A172 (cell line): ENCODE measurements around the gene DHDH. TPM values are rescaled to one million over a fixed set of nuclear protein-coding genes. Genes with fewer than 3 reads are reported as not detected.
A peak's percentile ranks its signal among the peaks of the same experiment; 100 is the strongest.

Experiments
- DNase-seq: peaks from one replicate; pipeline ENCODE4 v3.0.0-alpha.2; 2015; ENCODE audit warnings: low spot score
- total RNA-seq: library from RNA; depleted of rRNA; stranded (reverse); fragments of >200 nt; shearing (Covaris generic); gene quantifications from 2 replicates; pipeline ENCODE4 v1.2.3, GENCODE V29; 2014

DHDH gene
- total RNA-seq, 1 experiment from 2014 or later = not detected

DNA sequence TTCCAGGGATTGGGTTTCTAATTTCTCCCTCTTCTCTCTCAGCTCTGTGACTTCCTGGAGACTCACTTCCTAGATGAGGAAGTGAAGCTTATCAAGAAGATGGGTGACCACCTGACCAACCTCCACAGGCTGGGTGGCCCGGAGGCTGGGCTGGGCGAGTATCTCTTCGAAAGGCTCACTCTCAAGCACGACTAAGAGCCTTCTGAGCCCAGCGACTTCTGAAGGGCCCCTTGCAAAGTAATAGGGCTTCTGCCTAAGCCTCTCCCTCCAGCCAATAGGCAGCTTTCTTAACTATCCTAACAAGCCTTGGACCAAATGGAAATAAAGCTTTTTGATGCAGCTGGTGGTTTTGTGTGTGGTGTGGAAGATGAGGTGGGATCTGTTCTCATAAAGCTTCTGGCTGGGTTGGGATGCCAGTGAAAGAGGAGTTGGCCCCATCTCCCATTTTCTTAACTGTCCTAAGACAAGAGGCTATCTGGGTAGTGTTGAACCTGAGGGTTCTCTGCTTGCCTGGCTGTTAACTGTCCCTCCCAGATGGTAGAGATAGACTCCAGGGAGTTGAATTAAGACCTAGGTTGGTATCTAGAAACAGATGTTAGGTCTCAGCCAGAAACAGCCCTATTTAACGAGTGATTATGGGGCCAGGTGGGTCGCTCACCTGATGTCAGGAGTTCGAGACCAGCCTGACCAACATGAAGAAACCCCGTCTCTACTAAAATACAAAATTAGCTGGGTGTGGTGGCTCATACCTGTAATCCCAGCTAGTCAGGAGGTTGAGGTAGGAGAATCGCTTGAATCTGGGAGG is 33.2 kb downstream of the DHDH start:
- no peak for DNase-seq

DNA sequence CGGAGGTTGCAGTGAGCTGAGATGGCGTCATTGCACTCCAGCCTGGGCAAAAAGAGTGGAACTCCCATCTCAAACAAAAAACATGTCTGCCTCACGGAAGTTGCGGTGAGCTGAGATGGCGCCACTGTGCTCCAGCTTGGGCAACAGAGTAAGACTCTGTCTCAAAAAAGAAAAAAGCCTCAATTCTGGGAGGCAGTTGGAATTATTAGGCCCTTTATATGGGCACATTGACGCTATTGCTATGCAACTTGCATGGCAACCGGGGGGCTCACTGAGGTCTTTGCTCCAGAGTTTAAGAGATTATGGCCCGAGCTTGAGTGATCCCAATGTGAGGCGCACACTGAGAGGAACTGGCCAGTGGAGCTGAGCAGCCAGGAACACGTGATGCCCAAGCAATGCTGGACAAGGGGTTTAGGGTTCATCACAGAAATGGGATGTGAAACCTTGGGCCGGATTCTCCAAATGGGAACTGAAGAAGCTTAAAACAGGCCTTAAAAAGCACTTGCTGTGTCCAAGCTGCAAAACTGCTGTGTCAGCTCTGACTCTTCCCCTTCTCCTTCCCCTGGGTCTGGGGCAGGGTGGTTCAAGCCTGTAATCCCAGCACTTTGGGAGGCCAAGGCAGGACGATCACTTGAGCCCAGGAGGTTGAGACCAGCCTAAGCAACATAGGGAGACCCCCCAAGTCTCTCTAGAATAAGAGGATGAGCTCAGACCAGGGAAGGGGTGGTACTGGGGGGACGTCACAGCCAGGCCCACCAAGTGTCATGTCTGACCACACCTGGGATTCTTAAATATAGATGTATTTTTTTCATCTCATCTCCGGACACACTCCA is 34.1 kb downstream of the DHDH start:
- no peak for DNase-seq

DNA sequence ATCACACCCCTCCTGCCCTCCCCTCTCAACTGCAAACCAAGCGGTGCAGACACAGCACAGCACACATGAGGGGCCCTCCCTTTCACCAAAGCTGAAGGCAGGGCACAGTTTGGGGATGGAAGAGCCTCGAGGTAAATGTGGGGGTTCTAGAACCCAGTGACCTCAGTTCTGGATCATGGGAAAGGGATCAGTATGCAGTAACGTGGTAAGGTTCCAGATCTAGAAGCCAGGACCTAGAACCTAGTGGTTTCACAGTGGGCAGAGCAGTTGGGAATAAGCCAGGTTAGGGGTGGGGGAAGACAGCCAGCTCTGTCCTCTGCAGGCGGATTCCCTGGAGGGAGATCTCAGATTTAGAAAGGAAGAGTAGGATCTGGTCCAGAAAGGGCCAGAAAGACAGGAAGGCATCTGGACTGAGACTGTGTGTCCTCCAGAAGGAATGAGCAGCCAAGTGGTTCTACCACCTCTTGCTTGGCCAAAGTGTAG is 34.7 kb downstream of the DHDH start:
- DNase-seq = no peak

DNA sequence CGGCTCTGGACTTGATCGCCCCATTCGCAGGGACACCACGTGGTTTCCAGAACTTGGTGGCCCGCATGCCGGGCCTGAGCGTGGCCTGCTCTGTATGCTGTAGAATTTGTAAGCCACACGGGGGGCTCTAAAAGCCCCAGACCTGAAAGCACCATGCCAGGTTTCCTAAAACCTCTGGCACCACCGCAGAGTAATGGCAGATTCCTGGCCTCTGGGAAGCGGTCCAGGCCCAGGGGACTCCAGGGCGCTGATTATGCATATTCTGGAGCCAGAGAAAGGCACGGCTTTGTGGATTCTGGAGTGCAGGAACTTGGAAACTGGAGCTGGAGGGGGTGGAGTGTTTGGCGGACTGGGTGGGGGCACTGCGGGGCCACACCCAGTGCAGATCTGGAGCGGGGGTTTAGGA is 35.3 kb downstream of the DHDH start:
- no peak for DNase-seq

DNA sequence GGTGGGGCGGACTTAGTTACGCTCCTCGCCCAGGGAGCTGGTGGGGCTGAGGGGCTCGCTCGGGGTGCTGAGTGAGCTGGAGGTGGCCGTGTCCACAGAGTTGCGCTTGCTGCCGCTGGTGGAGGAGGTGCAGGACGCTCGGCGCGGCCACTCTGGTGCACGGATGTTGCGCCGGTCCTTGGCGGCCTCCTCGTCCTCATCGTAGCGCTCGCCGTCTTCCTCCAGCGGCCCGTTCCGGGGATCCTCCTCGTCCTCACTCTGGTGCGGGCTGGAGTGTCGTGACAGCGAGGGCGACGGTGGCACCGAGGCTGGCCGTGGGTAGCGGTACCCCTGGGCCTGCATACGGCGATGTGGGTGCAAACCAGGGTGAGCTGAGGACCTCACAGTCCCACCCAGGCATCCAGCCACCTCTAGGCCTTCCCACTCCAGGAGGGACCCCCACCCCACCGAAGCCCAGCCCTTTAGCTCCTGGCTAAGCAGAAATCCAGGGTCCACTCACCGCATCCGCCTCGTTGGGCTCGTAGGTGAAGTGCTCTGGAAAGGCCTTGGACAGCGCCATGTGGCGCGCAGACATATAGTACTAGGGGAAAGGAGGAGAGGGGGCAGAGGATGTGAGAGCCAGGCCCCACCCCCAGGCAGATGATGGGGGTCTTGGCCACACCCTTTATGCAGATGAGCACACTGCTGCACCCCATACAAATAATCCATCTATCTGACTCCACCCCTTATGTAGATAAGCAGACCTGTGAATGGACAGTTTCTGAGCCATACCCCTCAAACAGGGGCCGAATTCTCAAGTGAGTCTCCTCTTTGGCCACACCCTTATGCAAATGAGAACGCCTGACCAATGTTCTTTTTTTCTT is 36.0 kb downstream of the DHDH start:
- peak; percentile 48 for DNase-seq

DNA sequence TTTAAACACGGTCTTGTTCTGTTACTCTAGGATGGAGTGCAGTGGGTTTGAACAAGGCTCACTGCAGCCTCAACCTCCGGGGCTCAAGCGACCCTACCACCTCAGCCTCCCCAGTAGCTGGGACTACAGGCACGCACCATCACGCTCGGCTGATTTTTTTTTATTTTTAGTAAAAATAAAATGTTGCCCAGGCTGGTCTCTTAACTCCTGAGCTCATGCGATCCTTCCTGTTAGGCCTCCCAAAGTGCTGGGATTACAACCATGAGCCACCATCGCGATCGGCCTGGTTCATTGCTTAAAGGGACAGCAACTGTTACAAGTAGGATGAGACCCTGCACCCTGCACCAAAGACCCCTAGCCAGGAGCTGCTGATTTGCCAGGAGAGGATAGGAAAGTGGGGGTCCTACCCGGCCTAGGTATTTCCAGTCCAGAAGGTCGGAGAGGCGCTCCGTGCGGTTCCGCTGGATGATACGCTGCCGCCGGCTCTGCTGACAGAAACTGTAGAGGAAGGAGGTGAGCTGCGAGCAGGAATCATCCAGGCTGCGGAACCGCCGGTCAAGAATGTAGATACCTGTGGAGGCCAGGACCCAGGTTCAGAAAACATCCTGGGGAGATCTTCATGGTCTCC is 36.8 kb downstream of the DHDH start:
- DNase-seq = no peak

DNA sequence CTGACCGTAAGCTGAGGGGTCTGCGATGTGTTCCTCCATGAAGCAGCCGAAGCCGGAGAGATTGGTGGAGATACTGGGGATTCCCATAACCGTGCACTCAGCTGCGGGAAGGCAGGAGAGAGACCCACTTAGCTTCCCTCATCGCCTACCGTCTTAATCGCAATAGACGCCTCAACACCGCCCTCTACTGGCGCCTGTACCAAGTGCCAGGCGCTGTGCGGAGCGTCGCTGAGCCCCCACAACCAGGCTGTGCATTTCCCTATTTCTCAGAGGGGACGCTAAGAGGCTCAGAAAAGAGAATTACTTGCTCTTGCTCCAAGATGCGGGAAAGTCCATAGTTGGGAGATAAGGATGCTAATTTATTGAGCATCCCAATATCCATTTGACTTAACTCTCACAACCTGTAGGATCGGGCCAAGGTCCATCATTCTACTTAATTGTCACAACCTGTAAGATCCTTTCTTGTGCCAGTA is 37.5 kb downstream of the DHDH start:
- peak; percentile 52 for DNase-seq

DNA sequence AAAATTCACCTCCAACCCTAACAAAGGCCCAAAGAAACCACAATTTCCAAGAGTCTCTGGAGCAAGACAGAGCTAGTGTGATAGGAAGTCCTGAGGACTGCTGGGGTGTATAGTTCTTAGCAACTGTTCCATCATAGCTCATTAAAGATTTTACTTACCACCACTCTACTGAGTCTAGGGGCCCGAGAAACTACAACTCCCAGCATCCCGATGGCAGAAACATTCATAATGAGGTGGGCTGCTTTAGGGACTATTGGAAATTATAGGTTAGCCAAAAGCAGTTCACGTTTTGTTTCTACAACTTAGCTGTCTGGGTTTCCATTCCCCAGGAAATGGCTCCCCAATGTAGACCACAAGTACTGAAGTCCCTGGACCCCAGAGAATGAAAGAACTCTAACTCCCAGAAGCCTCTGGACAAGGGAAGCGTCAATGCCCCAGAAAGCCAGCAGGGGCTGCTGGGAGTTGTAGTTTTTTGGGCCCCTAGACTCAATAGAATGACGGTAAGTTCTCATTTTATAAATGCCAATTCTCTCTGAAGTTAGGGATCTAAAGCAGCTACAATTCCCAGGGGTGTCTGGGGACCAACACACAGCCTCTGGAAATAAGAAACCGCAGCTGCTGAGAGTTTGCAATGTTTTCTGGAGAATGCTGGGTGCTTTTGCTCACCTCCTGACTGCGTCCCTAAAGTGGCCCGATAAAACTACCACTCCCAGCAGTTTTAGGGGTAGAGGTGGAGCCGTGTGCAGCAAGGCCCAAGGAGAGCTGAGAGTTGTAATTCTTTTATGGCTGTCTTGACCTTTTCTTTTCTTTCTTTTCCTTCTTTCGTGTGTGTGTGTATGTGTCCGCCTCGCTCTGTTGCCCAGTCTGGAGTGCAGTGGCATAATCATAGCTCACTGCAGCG is 42.7 kb downstream of the DHDH start:
- DNase-seq = no peak

DNA sequence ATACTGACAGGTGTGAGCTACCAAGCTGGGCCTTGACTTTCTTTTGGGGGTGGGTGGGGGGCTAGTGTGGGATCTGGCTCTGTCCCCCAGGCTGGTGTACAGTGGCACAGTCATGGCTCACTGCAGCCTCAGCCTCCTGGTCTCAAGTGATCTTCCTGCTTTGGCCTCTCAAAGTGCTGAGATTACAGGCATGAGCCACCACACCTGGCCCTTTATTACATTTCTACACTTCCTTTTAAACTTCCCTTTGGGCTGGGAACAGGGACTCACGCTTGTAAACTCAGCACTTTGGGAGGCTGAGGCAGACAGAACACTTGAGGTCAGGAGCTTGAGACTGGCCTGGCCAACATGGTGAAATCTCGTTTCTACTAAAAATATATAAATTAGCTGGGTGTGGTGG is 43.6 kb downstream of the DHDH start:
- DNase-seq = no peak

DNA sequence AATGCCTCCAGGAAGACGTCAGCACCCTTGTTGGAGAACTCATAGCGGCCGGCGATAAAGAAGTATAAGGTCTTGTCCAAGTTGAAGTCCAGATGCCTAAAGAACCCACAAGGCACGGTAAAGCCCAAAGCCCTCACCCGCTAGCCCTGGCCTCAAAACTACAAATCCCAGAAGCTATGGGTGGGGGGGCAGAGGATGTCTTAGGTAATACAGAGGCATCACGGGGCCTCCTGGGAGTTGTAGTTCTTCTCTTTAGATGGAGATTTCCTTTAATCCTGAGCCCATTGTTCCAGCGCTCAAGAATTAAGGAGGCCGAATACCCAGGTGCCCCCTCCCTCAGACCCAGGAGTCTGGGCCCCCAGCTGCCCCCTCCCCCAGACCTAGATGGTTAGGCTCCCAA is 48.8 kb downstream of the DHDH start:
- no peak for DNase-seq

DNA sequence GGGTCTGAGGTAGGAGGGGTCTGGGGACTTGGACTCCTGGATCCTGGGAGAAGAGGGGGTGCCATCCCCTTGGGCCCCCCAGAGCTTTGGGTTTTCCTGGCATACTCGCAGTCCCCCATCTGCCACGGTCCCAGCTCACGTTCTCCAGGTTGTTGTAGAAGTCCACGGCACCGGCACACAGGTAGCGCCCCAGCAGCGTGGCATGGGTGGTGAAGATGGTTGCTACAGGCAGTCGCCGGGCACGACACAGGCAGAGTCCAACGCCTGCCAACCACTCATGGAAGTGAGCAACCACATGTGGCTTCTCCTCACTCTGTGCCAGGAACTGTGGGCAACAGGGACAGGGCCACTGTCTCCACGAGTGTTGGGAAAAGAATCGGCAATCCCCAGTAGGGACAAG is 52.2 kb downstream of the DHDH start:
- DNase-seq = no peak

DNA sequence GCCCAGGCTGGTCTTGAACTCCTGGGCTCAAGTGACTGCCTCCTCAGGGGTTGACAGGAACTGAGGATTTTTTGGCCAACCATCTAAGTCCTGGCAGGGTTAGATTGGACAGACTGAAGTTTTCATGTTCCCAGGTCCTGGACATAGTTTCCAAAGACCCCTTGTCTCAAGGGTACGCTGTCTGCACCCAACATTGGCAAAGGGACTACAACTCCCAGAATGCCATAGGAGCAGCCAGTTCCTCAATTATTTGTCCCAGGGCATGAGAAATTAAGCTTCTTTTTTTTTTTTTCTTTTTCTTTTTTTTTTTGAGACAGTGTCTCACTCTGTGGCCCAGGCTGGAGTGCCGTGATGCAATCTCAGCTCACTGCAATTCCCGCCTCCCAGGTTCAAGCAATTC is 52.7 kb downstream of the DHDH start:
- no peak for DNase-seq

DNA sequence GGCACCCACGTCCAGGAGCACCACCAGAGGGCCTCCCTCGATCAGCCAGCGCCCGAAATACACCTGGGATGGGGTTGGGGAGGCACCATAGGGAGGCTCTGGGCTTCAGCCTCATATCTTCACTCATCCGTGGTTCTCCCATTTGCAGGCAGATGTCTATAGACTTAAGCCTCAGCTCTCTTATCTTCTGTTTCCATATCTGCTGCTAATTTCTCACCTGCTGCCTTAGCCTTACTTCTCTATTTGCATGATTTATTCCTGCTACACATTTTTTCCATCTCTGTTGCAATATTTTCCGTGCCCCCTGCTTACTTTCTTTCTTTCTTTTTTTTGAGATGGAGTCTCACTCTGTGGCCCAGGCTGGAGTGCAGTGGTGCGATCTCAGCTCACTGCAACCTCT is 53.8 kb downstream of the DHDH start:
- no peak for DNase-seq

DNA sequence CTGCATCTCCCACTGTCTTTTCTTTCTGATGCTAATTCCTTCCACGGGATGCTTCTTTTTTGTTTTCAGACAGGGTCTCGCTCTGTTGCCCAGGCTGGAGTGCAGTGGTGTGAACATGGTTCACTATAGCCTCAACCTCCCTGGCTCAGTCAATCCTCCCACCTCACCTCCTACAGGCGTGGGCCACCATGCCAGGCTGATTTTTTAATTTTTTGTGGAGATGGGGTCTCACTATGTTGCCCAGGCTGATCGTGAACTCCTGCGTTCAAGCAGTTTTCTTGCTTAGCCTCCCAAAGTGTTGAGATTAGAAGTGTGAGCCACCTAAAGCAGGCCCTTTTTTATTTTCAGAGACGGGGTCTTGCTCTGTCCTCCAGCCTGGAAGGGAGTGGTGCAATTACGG is 54.8 kb downstream of the DHDH start:
- no peak for DNase-seq

DNA sequence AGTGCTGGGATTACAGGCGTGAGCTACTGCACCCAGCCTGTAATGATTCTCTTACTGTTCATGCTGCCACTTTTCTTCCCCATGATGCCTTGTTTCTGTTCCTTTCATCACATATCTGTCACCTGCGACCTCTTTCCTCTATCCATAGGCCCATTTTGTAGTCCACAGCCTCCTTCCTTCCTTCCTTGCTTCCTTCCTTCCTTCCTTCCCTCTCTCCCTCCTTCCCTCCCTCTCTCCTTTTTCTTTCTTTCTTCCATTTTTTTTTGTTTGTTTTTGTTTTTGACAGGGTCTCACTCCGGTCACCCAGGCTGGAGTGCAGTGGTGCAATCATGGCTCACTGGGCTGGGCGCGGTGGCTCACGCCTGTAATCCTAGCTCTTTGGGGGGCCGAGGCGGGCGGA is 55.4 kb downstream of the DHDH start:
- DNase-seq = no peak

DNA sequence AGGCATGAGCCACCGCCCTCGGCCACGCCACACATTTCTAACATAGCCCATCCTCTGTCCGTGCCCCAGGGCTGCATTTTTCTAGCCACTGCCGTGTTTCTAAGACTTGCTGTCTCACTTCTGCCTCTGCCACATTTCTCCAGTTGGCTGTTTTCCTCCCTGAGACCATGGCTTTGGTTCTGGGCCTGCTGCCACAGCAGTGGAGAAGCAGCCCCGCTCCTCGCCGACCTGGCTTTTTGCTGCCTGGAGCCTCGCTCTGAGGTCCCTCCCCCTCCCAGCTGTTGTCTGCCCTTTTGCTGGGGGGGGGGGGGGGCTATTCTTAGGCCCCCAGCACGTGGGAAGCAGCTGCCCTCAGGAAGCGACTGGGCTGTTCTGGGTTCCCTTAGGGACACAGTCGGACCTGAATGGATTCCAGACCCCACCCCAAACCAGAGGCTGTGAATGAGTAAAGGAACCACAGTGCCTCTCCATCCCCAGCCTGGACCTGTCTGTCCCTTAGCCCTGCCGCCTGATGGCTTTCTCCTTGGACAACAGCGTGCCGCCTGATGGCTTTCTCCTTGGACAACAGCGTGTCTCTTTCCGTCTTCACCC is 56.3 kb downstream of the DHDH start:
- no peak for DNase-seq

DNA sequence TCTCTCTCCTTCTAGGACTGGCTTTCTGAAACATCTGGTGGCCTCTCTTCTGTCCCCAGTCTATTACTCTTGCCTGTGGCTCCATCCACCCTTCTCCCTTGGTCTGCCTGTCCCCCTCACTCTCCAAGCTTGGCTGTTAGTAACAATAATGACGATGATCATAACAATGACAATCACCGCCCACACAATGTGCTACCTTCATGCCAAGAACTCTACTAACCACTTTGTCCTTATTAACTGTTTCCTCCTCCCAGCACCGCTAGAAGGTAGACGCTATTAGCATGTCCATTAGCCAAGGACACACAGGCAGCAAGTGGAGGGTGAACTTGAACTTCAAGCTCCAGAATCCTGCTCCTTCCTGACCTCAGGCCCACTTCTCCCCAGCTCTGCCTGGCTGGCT is 56.9 kb downstream of the DHDH start:
- no peak for DNase-seq

DNA sequence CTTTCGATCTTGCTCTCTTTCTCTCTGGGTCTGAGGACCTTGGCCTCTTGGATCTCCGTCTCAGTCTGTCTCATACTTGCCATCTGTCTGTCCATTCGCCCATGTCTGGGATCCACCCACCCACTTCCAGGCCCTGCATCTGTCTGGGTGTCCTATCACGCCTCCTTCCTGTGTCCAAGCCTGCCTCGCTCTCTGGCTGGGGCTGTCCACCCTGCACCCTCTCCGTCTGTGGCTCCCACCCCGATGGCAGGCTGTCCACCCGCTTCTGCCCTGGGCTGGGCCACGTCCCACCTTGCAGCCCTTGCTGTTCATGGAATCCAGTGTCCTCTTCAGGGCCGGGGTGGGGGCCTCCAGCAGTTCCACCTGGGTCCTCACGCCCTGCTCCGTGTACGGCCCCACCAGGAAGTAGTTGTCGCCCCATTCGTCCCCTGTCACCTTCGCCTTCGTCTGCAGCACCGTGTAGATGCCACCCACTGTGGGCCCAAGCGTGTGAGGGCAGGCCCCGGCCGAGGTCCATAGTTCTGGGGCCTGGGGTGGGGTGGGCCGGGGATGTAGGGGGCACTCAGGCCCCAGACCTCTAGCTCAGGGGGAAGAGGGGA is 57.6 kb downstream of the DHDH start:
- no peak for DNase-seq

DNA sequence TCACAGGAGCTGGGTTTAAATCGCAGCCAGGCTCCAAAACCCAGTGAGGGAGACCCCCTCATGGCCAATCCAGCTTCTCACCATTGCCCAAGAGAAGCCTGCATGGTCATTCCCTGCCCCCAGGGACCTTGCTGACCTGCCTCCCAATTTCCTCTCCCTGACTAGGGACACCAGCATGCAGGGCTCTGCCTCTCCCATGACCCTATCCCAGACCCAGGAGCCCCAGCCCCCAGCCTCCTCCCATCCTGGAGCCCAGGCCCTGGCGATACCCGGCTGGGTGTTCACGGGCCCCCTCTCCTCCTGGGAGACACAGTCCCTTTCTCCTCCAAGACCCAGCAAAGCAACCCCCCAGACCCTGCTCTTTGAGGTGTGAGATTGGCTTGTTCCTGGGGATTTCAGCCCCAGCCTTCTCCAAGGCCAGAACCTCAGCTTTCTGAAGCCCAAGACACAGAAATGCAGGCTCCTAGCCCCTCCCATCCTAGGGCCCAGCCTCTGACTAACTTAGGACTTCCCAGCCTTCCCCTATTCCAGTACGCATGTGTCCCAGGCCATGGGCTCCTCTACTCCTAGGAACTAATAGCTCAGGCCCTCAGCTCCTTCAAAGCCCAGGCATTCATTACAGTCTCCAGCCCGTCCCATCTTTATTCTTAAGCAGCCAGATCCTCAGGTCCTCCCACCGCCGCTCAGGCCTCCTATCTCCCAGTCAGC is 58.5 kb downstream of the DHDH start:
- DNase-seq = peak; percentile 42
